Left colon (tissue), 2 donors: ENCODE measurements around the gene COMMD2. TPM values are rescaled to one million over a fixed set of nuclear protein-coding genes. Genes with fewer than 3 reads are reported as not detected.
A peak's percentile ranks its signal among the peaks of the same experiment; 100 is the strongest.

Experiments used
- ATAC-seq: fragments of 200-7000 bp; cut with Tn5 transposase; one replicate; pipeline ENCODE4 v1.9.1; 2020; ENCODE audit warnings: mild to moderate bottlenecking, moderate library complexity
- DNase-seq, 2 donors: peaks; one replicate each; pipeline ENCODE4 v3.0.0-alpha.2; 2020
- intact Hi-C, 2 donors: fragments of 100-400 bp; cut with DNase I in 1 of 2; cut with micrococcal nuclease in 1 of 2; formaldehyde crosslinking; loops; one replicate each; pipeline versions ENCODE4 v1.11.2 to v1.14.0; 2022; cut with DNase I, micrococcal nuclease
- long read RNA-seq: library from polyadenylated mRNA; unstranded; transcript quantifications from one replicate; pipeline ENCODE4 v2.0.0, GENCODE V29; 2021
- total RNA-seq, 2 donors: library from RNA; stranded (reverse); fragmentation: NEBNext Ultra II Directional; extraction: Animal tissue kit (Norgen Biotek cat#: 25700); gene quantifications; one replicate each; pipeline ENCODE4 v1.2.1, GENCODE V29; 2021
- donor health status: DM: no; HTN: no; CAD: no.
- donor health status: DM: yes; HTN: yes; CAD: no.

Gene COMMD2
- 10 to 100 TPM; 25.5 to 27.5 TPM for total RNA-seq
- long read RNA-seq, transcript COMMD2-203 (5 exons, 3,706 nt) = major isoform, 35 of 37 reads
- long read RNA-seq, partial matches to known transcripts = 0 of 37 reads
- long read RNA-seq, other reads (novel, unspliced or antisense) = 1 of 37 reads

DNA sequence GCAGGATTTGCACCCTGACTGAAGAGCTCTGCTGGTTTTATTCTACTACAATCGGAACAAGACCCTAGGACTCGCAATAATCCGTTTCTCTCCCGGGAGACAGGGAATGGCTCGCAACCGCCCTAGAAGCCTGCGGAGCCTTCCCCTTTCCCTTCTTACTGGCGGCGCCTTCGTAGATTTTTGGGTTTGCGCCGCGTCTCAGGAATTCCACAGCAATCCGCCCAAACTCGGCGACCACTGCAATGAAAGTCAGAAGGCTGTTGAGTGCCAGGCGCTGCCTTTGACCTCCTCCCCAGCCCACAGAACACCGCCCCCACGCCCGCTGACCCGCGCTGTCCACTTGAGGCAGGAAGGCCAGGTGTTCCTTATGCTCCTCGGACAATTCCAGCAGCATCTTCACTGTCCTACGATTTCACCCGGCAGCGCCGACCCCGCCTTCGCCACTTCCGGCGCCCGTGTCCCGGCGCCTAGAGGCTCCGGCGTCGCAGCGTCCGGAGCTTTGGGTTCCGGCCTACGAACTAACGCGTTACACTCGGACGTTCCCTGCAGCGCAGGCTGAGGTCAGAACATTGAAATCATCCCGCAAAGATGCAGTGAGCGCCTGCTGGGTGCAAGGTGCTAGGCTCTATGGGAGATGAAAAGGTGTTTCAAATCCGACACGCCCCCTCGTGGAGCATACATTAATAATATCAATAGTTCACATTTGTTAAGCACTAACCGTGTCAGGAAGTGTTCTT lies at the start of gene COMMD2:
Gene COMMD2 (minus strand): TSS at position 439 of the 737 bp plus-strand sequence. CDS start 45 bp downstream, at position 394.
- peak; percentile 73 to 81 for DNase-seq
- intact Hi-C loops = no loop called here

DNA sequence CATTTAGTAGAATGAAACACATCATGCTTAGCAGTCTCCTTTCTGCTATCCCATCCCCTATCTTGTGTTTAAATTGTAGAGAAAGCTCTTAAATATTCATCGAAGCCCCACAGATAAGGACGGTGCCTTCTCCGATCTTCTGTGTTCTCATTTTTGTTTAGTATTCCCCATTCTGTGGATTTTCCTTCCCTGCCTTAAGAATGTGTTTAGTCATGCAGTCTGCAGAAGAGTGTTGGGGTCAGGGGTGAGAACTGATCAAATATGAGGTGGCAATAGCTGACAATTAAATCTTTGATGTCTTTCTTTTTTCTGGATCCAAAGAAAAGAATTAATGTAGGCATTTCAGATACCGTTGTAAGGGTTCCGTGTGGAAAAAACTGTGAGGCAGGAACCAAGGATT lies 49.4 kb upstream of the COMMD2 start:
- ATAC-seq = no peak
- intact Hi-C loops = no loop called here
- DNase-seq = no peak

More for the DNA sequence above, at the start of gene COMMD2:
- ATAC-seq = peak; percentile 100

DNA sequence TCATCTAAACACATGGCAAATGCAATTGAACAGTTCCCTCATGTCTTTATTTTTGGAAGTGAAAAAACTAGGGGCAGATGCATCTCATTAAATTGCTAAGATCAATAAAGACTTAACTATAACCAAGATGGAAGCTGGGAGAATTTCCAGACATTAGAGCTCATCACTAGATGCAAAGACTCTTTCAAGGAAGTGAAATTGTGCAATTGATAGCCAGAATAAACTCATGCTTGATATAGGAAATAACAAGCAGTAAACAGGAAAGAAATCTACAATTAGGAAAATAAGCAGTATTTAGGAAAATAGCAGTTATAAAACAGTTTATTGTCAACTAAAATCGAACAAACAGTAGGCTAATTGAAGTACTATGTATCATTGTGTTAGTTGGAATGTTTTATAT lies 48.9 kb upstream of the COMMD2 start:
- DNase-seq (no peak), ATAC-seq (no peak)
- intact Hi-C loops = no loop called here

DNA sequence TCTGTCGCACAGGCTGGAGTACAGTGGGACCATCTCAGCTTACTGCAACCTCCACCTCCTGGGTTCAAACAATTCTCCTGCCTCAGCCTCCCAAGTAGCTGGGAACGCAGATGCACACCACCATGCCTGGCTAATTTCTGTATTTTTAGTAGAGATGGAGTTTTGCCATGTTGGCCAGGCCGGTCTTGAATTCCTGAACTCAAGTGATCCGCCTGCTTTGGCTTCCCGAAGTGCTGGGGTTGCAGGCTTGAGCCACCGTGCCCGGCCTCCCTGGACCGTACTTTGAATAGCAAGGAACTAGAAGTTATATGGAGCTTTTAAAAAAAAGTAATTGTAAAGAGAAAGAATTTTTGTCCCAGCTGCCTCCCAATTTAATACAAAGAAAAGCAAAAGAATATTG lies 48.4 kb upstream of the COMMD2 start:
- ATAC-seq (no peak), DNase-seq (no peak)
- intact Hi-C loops = no loop called here

DNA sequence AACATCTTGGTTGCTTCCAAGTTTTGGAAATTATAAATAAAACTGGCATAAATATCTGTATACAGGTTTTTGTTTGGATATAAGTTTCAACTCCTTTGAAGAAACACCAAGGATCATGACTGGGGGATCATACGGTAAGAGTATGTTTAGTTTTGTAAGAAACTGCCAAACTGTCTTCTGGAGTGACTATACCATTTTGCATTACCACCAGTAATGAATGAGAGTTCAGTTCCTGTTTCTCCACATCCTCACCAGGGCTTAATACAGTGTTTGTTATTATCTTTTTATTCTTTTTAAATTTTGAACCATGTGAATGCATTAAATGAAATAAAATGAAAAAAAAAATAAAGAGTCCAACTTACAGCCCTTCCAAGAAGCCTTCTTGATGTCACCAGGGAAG lies 43.7 kb upstream of the COMMD2 start:
- ATAC-seq = no peak
- intact Hi-C loops = no loop called here
- no peak for DNase-seq

DNA sequence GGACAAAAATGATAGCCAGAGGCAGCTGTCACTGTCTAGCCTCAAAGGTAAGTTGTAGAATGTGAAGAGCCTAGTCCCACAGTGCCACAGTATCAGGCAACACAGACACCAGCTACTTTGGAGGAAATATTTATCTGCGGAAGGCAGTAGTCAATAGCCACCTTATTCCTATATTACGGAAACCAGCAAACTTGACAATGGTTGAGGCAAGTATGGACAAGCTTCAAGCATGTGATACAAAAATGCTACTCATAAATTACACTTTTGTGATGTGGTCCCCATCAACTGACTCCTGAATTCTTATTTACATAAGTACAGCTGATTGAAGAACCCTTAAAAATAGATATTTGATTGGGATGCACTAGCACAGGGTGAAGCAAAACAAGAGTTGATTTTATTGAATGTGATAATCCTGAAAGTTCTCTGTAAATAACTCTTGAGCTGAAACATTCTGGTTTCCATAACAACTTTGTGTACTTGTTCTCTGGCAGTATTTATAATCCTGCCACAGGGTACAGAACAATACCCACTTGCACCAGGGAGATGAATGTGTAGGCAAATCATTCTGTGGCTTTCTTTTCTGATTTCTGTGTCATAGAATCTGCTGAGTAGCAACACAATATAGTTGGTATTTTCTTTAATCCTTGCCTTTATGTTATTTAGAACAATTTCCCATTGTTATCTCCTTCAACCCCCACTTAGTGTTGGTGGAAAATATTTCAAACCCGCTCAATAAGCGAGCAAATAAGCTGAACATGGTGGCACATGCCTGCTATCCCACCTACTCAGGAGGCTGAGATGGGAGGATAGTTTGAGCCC lies 40.4 kb upstream of the COMMD2 start, which contains the start of gene ANKUB1:
Gene ANKUB1 (minus strand): TSS at position 103 of the 819 bp plus-strand sequence. CDS start 188 bp downstream, outside the sequence.
- DNase-seq = no peak
- ATAC-seq = no peak
- intact Hi-C loops = no loop called here

DNA sequence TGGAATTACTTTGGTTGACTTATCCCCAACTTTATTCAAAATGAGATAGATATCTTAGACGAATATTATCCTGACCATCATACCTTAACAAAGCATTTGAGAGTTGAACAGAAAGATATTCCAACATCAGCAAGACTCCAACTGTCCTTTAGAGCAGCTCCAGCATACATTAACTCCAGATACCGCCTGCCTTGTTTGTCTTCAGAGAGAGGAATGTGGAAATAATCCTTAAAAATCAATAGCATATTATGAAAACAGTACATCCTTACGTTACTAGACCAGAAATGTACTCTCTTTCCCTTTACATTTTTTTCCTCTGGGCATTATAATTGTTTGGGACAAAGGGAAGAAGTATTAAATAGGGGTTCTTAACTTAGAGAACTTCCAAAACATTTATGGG lies 38.4 kb upstream of the COMMD2 start:
- DNase-seq (no peak), ATAC-seq (no peak)
- intact Hi-C loops = no loop called here

DNA sequence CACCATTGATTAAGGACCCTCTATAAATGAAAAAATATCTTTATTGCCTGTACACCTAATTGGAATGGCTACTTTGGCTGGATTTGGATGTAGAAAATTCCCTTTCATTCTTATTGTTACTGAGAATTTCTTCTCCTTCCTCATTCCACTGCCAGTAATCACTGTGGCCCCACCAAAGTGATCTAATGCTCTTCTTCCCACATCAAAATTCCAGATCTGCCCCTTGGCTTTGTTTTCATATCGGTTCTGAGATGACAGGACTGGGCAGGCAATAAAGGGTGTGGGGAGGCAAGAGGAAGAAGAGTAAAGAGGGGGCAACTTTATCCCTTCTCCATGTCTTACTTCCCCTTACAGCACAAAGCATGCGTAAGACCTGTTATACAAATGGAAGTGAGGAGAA lies 38.0 kb upstream of the COMMD2 start:
- ATAC-seq = no peak
- intact Hi-C loops = no loop called here
- no peak for DNase-seq

DNA sequence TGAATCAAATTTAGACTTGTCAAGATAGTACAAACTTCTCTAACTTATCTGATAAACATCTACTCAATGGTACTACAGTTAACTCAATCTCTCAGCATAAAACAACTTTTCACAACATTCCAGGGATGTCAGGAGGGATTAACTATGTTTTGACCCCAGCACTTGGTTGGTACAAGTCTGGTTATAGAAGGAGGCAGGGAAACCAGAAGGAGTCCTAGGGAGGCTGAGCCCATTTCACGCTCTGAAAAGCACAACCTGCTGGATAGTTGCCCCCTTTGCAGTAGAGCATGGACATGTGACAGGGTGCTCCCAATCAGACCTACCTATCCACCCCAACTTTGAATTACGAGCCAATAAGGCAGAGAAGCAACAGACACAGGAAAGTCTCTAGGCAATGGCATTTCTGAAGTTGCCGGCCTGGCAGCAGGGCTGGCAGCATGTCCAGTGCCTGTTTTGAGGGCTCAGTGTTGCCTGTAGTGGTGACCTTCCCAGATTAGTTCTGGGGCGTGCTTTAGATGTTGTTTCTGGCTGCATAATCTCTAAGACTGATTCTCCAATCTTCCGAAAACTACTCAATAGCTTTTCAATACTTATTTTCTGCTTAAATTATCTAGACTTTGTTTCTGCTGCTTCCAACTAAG lies 31.9 kb upstream of the COMMD2 start:
- intact Hi-C loops = no loop called here
- DNase-seq (no peak), ATAC-seq (no peak)

DNA sequence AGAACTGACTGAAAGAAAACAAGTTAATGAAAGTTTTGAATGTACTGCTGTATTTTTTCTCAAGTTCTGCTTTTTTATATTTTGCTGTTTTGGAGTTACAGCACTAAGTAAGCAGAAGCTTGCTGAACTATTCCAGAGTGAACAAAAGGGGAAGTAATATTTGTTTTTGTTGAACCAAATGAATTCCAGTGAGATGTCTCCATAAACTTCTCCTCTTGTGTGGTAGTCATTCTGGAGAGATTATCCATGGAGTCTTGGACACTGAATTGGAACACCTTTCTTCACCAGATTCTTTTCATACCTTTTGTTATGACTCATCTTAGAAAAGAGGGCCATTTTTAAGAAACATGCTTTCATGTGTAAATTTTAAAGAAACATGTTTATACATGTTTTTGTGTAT lies 31.3 kb upstream of the COMMD2 start:
- ATAC-seq = no peak
- no peak for DNase-seq
- intact Hi-C loops = no loop called here

DNA sequence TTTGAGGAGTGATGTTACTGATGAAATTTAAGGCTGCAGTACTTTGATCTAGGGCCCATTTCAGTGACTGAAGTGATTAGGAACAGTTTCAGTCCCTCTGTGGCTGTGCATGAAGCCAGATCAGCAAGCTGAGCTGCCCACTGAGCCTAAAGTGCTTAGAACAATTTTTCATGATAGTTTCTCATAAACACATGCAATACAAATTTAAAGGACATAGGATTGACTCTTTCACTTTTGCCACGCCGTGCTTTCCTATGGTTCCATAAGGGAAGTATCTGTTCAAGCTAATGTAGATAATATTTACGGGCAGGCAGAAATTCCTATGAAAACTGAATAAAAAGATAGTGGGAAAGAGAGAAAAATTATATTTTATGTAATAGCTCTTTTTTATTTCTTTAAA lies 29.5 kb upstream of the COMMD2 start:
- no peak for ATAC-seq
- intact Hi-C loops = no loop called here
- no peak for DNase-seq

DNA sequence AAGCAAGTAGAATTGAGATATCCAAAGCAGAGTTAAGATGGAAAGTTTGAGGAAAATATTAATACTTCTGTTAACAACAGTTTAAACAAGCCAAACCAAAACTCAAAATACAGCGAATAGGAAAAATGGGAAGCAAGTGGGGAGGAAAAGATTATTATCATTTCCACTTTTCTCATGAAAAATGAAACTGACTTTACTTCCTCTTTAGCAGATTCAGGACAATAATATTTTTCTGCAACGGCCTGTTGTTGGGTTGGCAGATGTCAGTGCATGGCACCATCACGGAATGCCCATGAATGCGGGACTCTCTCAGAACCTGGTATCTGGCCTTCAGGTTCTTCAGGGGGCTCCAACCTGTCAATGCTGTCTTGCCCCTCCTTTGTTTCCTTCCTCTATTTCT lies 28.9 kb upstream of the COMMD2 start:
- ATAC-seq = no peak
- intact Hi-C loops = no loop called here
- no peak for DNase-seq

DNA sequence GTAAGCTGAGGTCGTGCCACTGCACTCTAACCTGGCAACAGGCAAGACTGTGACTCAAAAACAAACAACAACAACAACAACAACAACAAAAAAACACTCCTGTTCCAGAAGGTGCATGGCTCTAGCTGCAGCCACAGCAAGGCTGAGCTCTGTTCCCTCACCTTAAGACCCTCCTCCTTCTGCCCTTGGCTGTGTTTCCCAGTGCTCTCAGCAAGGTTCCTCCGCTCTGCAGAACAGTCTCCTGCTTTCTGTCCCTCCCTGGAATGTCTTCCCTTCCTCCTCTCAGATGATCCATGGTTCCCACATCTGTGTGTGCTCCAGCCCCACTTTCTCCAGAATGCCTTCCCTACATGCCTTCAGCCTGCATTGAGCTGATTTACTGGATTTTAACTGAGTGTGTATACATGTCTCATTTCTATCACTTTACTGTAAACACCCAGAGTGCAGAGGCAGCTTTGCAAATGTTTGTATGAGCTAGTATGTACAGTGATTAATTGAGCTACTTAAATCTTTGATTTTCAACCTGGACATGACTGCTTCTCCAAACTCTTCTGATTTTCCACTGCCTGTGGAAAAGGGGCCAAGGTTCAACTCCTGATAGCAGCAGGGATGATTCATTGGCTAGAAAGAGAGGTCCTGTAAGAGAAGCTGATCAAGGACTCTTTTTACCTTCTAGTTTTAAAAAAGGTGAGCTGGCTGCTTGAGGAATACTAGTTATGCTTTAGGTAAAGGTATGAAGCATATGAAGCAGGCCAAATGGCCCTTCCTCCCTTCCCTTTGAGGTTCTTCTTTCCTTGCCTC lies 25.3 kb upstream of the COMMD2 start:
- DNase-seq (no peak), ATAC-seq (no peak)
- intact Hi-C loops = no loop called here

DNA sequence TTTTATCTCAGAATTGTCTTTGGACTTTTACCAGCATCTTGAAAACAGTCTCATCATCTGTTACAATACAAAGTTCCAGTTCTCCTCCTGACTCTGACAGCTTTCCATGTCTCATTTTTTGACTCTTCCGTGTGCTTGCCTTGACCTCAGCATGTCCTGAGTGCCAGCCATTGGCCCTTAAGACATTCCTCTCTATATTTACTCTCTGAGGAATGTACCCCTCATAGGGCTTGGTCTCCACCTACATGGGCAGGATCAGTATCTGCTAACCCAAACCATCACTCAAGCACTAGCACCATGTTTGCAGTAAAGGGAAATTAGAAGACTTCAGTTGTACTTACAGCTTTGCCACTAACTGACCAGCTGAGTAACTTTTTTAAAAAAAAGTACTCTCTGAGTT lies 23.9 kb upstream of the COMMD2 start:
- ATAC-seq (no peak), DNase-seq (no peak)
- intact Hi-C loops = no loop called here

DNA sequence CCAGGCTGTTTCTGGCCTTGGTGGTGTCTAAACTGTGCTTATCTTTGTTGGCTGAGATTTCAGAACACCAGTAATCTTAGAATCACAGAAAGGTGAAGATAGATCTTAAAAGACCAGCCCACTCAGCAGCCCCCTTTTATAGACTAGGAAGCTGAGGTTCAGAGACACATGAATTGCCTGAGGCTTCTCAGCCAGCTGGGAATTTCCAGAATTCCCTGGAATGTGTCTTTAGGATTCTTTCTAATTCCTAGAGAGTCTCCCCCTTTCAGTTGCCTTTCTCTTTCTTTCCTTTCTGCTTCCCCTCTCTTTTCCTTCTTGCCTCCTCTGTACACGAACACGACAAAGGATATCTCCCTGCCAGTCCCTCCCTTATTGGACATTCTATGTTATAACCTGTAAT lies 20.6 kb upstream of the COMMD2 start:
- ATAC-seq = no peak
- intact Hi-C loops = loop anchor here in 1 of 2 donors (5.0 kb wide), 1 partner anchor 276 kb away; no protein-coding TSS in a partner anchor

DNA sequence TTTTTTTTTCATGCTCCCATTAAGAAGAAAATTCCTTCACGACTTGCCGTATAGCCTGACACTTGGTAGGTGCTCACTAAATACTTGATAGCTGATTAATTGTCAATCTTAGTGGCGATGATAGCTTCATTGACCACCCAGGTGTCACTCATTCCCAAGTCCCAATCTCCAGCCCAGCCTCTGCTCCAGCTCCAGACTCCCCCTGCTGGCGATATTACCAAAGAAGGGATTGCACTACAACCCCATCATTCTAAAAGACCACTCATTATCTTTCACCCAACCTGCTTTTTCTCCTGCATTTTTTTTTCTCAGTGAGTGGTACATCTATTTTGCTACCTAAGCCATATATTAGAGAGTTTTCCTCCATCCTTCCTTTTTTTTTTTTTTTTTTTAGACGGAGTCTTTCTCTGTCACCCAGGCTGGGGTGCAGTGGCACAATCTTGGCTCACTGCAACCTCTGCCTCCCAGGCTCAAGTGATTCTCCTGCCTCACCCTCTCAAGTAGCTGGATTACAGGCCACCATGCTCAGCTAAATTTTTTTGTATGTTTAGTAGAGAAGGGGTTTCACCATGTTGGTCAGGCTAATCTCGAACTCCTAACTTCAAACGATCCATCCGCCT lies 19.5 kb upstream of the COMMD2 start:
- ATAC-seq (peak; percentile 40), DNase-seq (peak in 1 of 2 donors; percentile 58)
- intact Hi-C loops = loop anchor here in 1 of 2 donors (5.0 kb wide), 1 partner anchor 274 kb away; no protein-coding TSS in a partner anchor

More for the DNA sequence above, 20.6 kb upstream of the COMMD2 start:
- DNase-seq = no peak

DNA sequence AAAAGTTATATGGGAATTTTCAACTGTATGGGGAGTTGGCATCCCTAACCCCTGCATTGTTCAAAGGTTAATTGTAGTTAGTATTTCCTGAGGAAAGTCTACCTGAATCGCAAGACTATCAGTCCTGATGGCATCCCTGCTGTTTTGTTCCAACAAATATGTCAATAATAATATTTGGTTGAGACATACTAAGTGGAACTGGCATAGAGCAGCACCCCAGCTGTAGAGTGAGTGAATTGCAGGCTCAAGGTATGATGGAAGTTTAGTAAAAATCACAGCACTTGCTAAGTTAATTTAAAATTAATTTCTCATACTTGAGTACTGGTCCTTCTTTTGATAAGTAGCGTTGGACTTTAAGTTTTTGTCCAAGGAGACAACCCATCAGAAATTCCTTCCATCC lies 18.0 kb upstream of the COMMD2 start:
- DNase-seq (no peak), ATAC-seq (no peak)
- intact Hi-C loops = loop anchor here in 1 of 2 donors (5.0 kb wide), 1 partner anchor 273 kb away; no protein-coding TSS in a partner anchor

DNA sequence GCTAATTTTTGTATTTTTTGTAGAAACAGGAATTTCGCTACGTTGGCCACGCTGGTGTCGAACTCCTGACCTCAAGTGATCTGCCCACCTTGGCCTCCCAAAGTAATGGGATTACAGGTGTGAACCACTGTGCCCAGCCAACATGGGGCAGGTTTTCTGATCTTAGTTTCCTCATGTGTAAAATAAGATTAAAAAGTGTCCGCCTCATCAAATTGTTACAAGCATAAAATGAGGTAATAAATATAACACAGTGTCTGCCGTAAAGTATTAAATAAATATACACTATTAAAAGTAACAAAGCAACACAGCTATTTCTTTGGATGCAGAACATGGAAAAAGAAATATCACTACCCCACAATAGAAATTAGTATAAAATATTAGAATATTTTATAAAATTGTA lies 16.4 kb upstream of the COMMD2 start:
- ATAC-seq (no peak), DNase-seq (no peak)
- intact Hi-C loops = no loop called here
